Measurements from ENCODE around the gene SEMA6B.
"Not testable (repeated sequence)": the region's sequence is repeated elsewhere in the genome, so short reads cannot be mapped to it uniquely, and the experiment has no call there.

Gene SEMA6B

DNA sequence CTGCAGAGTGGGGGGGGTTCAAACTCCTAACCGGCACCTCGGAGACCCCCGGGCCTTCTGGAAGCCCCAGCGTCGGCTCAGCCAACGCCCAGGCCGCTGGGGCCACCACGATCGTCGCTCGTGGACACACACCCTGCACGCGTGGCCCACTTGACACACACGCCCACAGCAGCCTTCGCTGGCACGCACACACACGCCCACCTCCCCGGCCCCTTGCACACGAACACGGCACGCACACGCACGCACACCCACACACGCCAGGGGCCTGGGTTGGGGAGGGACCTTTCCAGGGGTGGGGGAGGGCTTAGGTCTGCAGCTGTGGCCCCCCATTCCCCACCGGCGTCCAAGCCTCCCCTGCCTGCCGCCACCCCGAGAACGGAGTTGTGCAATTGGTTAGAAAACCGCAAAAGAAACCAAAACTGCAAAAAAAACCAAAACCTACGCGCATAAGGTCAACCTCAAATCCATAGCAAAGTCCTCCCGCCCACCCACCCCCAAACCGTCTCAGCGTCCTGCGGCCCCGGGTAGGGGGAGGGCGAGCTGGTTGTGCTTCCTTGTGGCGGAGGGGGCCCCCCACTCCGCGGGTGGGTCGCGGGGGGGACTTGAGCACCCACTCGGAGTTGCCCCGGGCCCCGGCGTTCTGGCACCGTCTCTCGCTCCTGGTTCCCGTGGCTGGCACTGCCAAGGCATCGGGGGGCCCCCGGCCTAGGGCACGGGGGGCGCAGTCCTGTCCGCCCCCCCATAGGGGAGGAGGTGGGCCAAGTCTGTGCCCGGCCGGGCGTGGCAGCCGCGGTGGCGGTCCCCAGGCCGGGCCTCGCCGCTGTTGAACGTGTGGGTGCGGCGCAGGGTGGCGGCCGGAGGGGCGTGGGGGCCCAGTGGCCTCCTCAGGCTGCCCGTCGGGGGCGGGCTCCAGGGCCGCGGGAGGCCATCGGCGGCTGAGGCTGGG is 16.3 kb downstream of the SEMA6B start:
- no peak for DNase-seq

DNA sequence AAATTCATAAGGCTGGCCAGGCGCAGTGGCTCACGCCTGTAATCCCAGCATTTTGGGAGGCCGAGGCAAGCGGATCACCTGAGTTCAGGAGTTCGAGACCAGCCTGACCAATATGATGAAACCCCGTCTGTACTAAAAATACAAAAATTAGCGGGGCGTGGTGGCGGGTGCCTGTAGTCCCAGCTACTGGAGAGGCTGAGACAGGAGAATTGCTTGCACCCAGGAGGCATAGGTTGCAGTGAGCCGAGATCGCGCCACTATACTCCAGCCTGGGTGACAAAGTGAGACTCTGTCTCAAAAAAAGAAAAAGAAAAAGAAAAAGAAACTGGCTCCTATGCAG is 17.7 kb downstream of the SEMA6B start:
- not testable (repeated sequence) for DNase-seq

DNA sequence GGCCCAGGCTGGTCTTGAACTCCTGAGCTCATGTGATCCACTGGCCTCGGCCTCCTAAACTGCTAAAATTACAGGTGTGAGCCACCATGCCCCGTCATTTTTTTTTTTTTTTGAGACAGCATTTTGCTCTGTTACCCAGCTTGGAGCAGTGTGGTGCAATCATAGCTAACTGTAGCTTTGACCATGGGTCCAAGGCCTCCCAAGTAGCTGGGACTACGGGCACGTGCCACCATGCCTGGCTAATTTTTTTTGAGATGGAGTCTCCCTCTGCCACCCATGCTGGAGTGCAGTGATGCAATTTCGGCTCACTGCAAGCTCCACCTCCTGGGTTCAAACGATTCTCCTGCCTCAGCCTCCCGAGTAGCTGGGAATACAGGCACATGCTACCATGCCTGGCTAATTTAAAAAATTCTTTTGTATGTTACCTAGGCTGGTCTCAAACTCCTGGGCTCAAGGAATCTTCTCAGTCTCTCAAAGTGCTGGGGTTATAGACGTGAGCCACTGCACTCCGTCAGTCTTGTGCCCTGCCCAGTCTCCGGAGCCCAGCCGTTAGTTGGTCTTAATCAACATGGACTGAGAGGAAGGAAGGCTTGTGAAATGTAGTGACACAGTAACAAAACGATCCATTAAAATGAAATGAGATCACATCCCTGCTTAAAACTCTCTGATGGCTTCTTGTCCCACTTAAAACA is 18.2 kb downstream of the SEMA6B start:
- no peak for DNase-seq

DNA sequence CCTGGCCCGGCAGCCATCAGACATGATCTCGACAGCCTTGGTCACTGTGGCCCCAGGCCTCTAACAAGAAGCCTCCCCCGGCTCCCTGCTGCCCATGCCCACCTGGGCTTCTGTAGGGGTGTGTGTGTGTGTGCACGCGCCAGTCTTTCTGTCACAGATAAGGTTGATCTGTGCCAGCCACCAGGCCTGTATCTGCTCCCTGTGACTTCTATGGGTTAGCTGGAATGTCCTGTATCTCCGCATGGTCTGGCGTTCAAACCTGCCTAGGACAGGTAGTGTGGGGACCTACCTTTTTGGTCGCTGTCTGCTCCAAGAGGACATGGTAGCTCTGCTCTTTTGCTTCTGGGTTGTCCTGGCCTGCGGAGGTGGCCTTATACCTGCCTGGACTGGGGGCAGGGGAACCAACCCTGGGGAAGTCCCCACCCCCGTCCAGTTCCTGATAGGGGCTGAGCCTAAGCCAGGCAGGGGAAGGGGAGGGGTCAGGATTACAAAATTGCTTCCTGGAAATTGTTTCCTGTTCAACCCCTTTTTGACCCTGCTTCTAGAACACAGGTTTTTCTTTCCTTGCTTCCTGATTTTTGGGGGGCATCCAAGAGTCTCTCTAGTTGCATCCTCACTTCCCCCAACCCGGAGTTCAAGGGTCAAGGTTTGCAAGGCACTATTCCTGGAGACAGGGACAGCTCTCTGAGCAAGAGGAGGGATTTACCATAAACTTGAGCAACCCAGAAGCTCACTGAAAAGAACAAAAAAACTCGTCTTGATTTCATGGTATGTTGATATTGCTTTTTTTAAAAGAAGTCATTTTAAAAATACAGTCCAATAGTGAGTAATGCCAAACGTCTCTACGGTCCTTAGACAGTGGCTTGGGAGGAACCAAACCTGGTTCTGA is 19.5 kb downstream of the SEMA6B start, which contains the start of gene LRG1:
Gene LRG1, minus strand, starts transcription at position 344 of the 889 bp plus-strand sequence. Its CDS starts 23 bp downstream, at position 321.
- no peak for DNase-seq

DNA sequence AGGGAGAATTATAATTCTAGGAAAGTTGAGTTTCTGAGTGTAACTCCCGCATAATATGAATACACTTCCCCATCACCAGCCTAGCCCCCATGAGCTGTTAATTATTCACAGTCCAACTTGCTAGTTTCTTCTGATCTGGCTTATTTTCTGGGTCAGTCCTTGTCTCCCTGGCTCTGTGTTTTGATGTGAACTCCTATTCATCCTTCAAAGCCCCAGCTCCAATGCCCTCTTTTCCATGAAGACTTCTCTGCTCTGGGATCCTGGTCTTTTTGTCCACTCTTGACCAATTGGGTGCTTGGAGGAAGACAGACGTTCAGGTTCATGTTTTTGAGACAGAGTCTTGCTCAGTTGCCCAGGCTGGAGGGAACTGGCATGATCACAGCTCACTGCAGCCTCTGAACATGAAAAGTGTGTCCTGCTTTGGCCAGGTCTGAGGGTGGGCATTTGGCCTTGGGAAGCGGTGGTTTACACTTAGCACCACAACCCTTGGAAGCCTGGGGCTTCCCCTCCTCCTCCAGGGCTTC is 20.3 kb downstream of the SEMA6B start:
- no peak for DNase-seq

DNA sequence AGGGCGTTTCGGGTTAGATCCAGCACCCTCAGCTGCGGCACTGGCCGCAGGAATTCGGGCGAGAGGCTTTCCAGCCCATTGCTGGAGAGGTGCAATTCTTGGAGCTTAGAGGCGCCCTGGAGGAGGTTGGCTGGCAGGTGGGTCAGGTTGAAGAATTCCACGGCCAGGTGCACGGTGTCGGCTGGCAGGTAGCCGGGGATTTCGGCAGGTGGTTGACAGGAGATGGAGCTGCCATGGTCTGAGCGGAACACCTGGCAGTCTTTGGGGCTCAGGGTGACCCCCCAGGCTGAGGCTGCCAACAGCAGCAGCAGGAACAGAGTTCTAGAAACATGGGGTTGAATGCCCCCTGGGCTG is 20.9 kb downstream of the SEMA6B start:
- no peak for DNase-seq

DNA sequence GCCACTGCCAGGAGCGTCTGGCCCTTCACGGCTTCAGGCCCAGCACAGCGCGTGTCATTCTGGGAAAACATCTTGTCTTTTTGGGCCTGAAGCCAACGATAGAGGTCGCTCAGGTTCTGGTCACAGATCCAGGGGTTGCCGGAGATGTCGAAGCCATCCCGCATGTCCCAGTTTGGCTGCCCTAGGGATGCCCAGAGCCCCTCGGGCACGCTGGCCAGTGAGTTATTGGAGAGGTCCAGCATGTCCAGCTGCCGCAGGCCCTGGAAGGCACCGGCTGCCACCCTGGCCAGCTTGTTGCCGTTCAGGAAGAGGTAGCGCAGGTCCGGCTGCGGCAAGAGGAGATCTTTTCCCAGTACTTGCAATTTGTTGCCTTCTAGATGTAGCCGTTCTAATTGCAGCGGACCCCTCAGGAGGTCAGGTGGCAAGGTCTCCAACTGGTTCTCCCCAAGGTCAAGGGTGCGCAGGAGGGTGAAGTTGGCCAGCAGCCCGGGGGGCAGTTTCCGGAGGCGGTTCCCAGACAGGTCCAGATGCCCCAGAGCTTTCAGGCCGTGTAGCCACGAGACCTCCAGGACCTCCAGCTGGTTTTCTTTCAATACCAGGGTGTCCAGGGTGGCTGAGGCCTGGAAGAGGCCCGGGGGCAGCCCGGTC is 21.4 kb downstream of the SEMA6B start:
- no peak for DNase-seq

DNA sequence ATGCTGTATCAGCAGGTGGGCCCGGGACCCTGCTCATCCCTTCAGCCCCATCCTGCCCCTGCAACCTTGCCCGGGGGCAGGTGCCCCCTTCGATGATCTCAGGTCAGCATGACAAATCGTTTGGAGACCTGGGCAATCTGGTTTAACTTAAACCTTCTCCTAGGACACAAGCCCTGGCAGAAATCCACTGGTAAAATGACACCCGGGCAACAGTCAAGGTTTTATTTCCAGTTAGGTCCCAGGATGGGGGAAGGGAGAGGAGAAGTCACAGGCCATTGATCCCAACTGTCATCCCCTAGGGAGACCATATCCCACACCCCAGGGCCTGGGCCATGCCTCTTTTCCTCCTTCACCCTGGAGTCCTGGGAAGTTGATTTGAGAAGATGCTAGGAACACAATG is 22.7 kb downstream of the SEMA6B start:
- DNase-seq, result no peak

DNA sequence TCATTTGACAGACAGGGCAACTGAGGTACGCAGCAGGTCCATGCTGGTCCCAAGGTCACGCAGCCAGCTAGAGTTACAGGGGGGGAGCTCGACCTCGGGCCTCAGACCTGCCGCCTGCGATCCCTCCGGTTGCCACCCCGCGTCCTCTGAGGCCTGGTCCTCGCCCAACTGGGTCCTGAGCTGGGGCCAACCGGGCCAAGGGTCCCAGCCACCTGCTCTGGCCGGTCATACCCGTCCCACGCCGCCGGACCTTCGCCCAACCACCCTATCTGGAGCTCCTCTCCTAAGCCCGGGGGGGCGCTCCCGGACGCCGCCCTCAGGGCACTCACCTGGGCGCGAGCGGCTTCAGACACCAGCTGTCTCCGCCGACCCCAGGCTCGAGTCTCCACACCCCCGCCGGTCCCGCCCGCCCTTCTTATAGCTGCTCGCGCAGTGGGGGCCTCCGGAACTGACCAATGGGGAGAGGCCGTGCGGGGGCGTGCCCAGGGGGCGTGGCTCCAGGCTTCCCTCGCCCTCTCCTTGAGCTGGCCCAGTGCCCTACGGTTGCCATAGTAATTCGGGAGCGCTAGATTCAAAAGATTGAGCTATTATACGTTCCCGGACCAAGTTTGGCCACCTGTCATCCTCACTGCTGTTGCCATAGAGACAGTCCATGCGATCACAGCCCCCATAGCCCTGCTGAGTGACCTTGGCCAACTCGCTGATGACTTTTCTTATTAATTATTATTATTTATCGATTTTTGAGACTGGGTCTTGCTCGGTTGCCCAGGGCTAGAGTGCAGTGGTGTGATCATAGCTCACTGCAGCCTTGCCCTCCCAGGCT is 24.4 kb downstream of the SEMA6B start, which contains the start of gene PLIN5:
Gene PLIN5, minus strand, starts transcription at position 389 of the 823 bp plus-strand sequence. CDS start 1,150 bp downstream, outside the sequence.
- peak; percentile 28 for DNase-seq

DNA sequence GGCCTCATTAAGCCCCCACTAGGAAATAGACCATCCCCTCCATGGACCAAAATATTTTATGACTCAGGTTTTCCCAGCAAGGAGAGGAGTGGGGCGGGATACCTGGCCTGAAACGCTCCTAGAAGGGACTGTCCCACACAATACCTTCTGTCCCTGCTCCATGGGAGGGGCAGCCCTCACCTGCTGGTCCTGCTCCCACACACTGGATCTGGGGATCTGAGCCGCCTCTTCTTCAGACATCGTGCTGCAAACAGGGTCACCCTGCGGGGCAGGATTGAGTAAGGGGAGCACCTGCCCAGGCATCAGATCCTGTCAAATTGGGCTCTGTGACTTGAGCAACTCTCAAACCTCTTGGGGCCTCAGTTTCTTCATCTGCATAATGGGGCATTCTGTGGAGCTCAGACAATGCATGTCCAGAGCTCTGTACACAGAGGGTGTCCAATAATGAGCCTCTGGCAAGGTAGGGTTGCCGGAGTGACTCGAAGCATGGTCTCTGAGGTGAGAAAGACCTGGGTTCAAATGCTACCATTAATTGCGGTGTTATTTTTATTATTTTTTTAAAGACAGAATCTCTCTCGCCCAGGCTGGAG is 25.6 kb downstream of the SEMA6B start:
- DNase-seq, result no peak

DNA sequence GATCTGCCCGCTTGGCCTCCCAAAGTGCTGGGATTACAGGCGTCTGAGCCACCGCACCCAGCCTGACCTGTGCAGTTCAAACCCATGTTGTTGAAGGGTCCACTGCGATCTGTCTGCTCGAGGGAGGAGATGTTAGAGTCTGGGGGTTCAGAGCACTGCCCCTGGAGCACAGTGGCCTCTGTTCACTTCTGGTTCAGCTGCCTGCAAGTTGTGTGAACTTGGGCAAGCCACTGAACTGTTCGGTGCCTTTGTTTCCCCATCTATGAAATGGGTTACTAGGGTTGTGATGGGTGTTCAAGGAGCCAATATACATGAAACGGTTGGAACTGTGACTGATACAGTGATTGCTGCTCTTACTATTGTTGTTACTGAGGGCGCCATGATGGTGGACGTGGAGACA is 26.1 kb downstream of the SEMA6B start:
- DNase-seq, result no peak

DNA sequence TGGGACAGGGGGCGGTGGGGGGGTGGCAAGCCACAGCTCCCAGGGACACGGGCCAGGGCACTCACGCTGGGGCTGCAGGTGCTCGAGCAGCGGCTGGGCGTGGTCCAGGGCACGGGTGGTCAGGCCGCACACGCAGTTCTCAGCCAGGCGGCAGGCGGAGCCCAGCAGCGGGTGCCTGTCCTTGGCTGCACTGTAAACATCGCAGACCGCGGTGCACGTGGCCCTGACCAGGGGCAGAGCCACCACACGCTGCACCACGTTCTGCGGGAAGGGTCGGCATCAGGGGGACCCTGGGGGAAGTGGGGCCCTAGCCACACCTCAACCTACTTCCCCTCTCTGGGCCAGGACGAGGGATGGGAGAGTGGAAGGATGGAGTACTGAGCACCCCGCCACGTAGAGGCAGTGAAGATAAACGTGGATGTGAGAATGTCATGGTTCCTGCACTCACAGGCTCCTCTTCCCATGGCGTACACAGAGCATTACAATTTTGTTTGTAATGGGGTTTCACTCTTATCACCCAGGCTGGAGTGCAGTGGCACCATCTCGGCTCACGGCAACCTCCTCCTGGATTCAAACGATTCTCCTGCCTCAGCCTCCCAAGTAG is 27.8 kb downstream of the SEMA6B start:
- no peak for DNase-seq

DNA sequence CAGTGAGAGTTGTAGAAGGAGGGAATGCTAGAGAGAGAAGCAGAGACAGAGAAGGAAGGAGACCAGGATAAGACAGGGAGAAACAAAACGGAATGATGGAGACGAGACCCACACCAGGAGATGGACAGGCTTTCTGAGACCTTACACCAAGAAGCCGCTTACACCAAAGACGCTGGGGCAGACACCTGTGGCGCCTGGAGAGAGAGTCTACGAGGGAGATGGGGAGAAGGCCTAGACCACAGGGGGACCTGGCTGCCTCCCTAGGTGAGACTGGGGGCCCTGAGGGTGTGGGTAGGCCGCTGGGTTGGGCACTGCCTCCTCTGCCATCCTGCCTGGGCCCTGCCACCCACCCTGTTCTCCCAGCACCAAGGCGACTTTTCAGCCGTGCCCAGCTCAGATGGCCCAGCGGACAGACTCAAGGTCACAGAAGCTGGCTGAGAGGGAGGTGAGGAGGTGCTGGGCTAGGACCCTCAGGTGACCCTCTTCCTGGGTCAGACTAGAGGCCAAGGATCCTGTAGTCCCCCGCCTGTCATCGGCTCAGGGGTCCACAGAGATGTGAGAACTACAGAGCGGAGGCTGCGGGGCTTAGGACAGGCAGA is 29.5 kb downstream of the SEMA6B start:
- DNase-seq, result no peak

DNA sequence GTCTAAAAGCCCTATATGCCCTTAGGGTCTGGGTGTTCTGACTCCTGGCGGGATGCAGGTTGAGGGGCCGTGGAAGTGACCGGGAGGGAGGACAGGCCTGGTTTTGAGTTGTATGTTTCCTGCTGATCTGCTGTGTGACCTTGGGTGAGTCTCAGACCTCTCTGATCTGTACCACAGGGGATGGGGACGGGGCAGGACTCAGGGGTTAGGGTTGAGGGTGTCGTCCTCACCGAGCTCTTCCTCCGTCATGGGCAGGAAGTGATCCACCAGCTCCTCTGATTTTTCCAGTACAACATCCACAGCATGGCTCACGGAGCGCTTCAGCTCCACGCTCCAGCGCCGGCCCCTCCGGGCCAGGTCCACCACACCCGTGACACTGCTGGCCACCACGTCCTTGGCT is 30.6 kb downstream of the SEMA6B start:
- no peak for DNase-seq

DNA sequence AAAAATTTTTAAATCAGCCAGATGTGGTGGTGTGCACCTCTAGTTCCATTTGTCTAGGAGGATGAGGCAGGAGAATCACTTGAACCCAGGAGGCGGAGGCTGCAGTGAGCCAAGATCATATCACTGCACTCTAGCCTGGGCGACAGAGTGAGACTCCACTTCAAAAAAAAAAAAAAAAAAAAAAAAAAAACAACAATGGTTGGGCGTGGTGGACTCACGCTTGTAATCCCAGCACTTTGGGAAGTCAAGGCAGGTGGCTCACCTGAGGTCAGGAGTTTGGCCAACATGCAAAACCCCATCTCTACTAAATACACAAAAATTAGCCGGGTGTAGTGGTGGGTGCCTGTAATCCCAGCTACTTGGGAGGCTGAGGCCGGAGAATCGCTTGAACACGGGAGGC is 32.1 kb downstream of the SEMA6B start:
- DNase-seq, result not testable (repeated sequence)

DNA sequence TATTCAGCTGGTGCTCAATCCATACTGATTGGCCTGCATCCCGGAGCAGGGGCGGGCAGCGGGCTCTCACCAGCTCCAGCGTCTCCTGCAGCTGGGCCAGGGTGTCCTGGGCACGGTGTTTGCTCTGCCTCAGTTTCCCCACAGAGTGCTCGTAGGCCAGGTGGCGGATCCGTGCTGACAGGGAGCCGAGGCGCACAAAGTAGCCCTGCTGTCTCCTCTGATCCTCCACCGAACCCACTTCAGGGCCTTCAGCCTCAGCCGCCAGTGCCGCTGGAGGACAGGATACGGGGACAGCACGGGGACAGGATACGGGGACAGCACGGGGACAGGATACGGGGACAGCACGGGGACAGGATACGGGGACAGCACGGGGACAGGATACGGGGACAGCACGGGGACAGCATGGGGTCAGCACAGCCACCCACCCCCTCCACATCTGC is 33.9 kb downstream of the SEMA6B start:
- DNase-seq, result no peak

DNA sequence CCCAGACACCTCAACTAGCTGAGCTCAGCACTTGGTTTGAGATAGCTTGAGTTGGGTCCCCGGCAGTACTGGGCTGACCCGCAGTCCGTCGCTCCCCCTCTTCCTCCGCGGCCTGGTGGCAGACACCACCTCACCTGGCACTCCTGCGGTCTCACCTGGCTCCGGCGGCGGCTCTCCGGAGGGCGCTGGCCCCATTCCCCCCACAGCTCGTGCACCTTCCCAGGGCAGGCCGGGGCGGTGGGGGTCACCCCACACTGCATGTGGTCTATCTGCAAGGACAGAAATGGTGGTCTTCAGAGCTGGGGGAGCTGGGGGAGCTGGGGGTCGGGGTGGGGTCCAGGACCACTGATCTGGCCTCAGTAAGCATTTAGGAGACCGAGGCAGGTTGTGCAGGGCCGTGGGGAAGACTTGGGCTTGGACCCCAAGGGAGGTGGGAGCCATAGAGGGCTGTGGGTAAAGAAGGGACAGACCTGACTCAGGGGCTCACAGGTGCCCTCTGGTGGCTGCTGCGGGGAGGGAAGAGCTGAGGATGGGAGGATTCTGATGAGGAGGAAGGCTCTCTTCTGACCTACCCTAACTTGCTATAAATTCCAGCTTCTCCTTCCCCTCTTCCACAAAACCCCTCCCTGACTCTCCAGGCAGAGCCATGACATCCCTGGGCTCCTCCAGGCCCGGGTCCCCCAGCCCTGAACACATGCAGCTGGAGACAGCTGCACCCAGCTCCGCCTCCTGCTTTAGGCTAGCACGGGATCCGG is 34.5 kb downstream of the SEMA6B start:
- DNase-seq, result peak; percentile 13

DNA sequence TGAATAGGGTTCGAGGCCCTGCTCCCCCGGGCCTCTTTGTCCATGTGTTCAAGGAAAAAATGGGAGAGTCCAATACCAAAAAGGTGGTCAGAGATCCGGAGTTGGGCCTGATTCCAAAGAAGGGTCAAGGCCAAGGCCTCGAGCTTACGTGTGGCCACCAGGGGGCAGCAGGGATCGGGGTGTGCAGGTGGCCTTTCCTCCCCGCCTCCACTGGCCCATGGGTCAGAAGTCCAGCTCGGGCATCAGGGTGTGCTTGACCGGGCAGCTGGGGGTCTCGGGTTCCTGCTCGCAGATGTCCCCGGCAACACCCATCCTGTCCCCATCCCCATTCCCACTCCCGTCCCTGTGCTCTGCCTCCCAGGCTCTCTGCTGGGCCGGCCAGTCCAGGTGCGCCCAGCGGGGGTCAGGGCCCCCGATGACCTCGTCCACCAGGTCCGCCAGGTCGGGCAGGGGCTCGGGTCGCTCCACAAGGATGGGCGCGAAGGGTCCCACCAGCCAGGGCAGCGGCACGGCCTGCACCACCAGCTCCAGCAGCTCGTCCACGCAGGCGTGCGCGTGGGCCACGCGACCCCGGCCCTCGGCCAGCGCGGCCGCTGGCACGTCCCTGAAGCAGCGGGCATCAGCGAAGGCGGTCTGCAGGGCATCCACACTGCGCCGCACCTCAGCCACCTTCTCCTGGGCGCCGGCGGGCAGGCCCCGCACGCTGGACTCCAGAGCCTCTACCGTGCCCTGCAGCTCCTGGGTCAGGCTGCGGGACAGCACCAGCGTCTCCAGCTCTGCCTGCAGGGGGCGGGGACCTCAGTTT is 36.0 kb downstream of the SEMA6B start:
- no peak for DNase-seq
